Measurements from ENCODE around the gene SERPINA4.

DNA sequence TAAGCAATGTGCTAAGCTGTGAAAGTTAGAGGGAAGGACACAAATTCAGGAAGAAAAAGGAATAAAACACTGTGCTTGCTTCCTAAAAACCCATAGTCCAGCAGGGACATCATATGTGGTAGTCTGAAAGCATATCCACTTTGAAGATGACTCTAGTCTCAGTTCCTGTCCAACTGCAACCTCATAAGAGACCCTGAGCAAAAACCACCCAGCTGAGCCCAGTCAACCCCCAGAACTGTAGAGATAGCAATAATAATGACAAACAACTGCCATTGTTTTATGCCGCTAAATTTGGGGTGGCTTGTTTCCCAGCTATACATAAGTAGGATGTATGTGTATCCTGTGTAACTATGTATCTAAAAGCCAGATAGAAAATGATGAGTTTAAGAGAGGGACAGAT, 3.9 kb upstream of the SERPINA4 start:
- TF ChIP-seq STAT1 (IDR thresholded peaks at IDR 0.05; ENCODE audit: unreplicated experiment) (no peak), CREB1 (CRISPR knock-in tag; IDR thresholded peaks at IDR 0.05; ENCODE audit: low read depth) (no peak), EZH2 (IDR thresholded peaks at IDR 0.05; ENCODE audit: low read depth, unreplicated experiment) (no peak), EZH2phosphoT487 (IDR thresholded peaks at IDR 0.05; ENCODE audit: unreplicated experiment) (no peak), POLR2AphosphoS5 (IDR thresholded peaks at IDR 0.05; ENCODE audit: low read depth) (no peak), NANOG (IDR thresholded peaks at IDR 0.05; ENCODE audit: borderline replicate concordance) (no peak), REST (IDR thresholded peaks at IDR 0.05; ENCODE audit: unreplicated experiment) (no peak), JUNB (IDR thresholded peaks at IDR 0.05; ENCODE audit: unreplicated experiment) (no peak)
- TF ChIP-seq, protein P1, sequence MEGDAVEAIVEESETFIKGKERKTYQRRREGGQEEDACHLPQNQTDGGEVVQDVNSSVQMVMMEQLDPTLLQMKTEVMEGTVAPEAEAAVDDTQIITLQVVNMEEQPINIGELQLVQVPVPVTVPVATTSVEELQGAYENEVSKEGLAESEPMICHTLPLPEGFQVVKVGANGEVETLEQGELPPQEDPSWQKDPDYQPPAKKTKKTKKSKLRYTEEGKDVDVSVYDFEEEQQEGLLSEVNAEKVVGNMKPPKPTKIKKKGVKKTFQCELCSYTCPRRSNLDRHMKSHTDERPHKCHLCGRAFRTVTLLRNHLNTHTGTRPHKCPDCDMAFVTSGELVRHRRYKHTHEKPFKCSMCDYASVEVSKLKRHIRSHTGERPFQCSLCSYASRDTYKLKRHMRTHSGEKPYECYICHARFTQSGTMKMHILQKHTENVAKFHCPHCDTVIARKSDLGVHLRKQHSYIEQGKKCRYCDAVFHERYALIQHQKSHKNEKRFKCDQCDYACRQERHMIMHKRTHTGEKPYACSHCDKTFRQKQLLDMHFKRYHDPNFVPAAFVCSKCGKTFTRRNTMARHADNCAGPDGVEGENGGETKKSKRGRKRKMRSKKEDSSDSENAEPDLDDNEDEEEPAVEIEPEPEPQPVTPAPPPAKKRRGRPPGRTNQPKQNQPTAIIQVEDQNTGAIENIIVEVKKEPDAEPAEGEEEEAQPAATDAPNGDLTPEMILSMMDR (conservative IDR thresholded peaks at IDR 0.05; ENCODE audit: low read depth in 2 of 2) = no peak

Data from GM23338 (cell line).